ENCODE data around the gene PAPLN. TPM values are rescaled to one million over a fixed set of nuclear protein-coding genes. Genes with fewer than 3 reads are reported as not detected.

The PAPLN gene
- total RNA-seq, 1 experiment from 2014 or later, result not detected

DNA sequence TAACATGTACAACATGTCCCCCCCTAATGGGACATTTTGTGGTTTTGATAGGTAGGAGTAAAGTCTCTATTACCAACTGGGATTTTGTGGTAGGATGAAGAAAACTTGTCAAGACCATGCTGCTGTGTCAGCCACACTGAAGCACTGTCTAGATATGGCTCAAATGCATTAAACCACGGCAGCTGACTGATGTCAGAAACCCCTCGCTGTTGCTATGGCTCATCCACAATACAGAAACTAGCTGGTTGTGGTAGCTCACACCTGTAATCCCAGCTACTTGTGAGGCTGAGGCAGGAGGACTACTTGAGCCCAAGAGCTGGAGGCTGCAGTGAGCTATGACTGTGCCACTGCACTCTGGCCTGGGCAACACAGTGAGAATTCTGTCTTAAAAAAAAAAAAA lies 40.1 kb downstream of the PAPLN start:
- H3K79me2 ChIP-seq (ENCODE audit: low read depth), result no peaks in the 10 kb centered on the region
- POLR2A ChIA-PET (ENCODE audit: unreplicated experiment), result no interaction called here
- intact Hi-C loops (cut with micrococcal nuclease; ENCODE audit: unreplicated experiment), result no loop called here

GRCh38 chr14:73280903-73281302 lies 43.6 kb downstream of the PAPLN start:
- no peaks in the 10 kb centered on the region for H3F3A ChIP-seq (ENCODE audit: insufficient read depth, low read depth)
- H3K79me2 ChIP-seq (ENCODE audit: low read depth), result no peaks in the 10 kb centered on the region
- TF ChIP-seq, protein P1, sequence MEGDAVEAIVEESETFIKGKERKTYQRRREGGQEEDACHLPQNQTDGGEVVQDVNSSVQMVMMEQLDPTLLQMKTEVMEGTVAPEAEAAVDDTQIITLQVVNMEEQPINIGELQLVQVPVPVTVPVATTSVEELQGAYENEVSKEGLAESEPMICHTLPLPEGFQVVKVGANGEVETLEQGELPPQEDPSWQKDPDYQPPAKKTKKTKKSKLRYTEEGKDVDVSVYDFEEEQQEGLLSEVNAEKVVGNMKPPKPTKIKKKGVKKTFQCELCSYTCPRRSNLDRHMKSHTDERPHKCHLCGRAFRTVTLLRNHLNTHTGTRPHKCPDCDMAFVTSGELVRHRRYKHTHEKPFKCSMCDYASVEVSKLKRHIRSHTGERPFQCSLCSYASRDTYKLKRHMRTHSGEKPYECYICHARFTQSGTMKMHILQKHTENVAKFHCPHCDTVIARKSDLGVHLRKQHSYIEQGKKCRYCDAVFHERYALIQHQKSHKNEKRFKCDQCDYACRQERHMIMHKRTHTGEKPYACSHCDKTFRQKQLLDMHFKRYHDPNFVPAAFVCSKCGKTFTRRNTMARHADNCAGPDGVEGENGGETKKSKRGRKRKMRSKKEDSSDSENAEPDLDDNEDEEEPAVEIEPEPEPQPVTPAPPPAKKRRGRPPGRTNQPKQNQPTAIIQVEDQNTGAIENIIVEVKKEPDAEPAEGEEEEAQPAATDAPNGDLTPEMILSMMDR (conservative IDR thresholded peaks at IDR 0.05), result no peak
- TF ChIP-seq EZH2 (IDR thresholded peaks at IDR 0.05; ENCODE audit: low read depth), result no peak
- H3K36me3 ChIP-seq (ENCODE audit: low read depth), result peaks cover 10% of the 10 kb centered on the region
- no peak for DNase-seq
- BruUV-seq (replicated peaks), result no TSS peak
- ChIA-PET POLR2A (ENCODE audit: unreplicated experiment) (no interaction called here), CTCF (no interaction called here)
- H3K27me3 ChIP-seq (ENCODE audit: insufficient read depth, low read depth), result no peaks in the 10 kb centered on the region
- no peak overlapping the region for H3K4me2 ChIP-seq
- H3K4me1 ChIP-seq (replicated peaks; ENCODE audit: insufficient read depth), result no peaks in the 10 kb centered on the region
- H3K4me3 ChIP-seq, result no peak overlapping the region
- no peaks in the 10 kb centered on the region for H3K9me2 ChIP-seq (ENCODE audit: insufficient read depth)
- no peaks in the 10 kb centered on the region for H4K20me1 ChIP-seq (ENCODE audit: insufficient read depth)
- no peak overlapping the region for H2AFZ ChIP-seq
- no peak overlapping the region for H3K27ac ChIP-seq
- no peaks in the 10 kb centered on the region for H3K9me3 ChIP-seq (ENCODE audit: insufficient read depth, low read depth)
- intact Hi-C loops (cut with micrococcal nuclease; ENCODE audit: unreplicated experiment), result loop anchor here (10.0 kb wide), 1 partner anchor 106 kb away; no protein-coding TSS in a partner anchor

More for the DNA sequence above, 40.1 kb downstream of the PAPLN start:
- Histone ChIP-seq H3K27ac (no peak overlapping the region), H3K36me3 (ENCODE audit: low read depth) (peaks cover 4% of the 10 kb centered on the region), H3K9me2 (ENCODE audit: insufficient read depth) (no peaks in the 10 kb centered on the region), H3F3A (ENCODE audit: insufficient read depth, low read depth) (no peaks in the 10 kb centered on the region), H3K4me2 (no peak overlapping the region), H3K4me1 (replicated peaks; ENCODE audit: insufficient read depth) (no peaks in the 10 kb centered on the region), H2AFZ (no peak overlapping the region), H4K20me1 (ENCODE audit: insufficient read depth) (no peaks in the 10 kb centered on the region), H3K4me3 (no peak overlapping the region), H3K9me3 (ENCODE audit: insufficient read depth, low read depth) (no peaks in the 10 kb centered on the region), H3K27me3 (ENCODE audit: insufficient read depth, low read depth) (no peaks in the 10 kb centered on the region)
- no peak for DNase-seq
- CTCF ChIA-PET, result no interaction called here
- BruUV-seq (replicated peaks), result no TSS peak
- TF ChIP-seq EZH2 (IDR thresholded peaks at IDR 0.05; ENCODE audit: low read depth), result no peak
- TF ChIP-seq, protein P1 (conservative IDR thresholded peaks at IDR 0.05), result no peak

- H3K27me3 ChIP-seq (ENCODE audit: insufficient read depth, low read depth), result no peaks in the 10 kb centered on the region
- peaks cover 10% of the 10 kb centered on the region for H3K36me3 ChIP-seq (ENCODE audit: low read depth)
- intact Hi-C loops (cut with micrococcal nuclease; ENCODE audit: unreplicated experiment), result loop anchor here (10.0 kb wide), 1 partner anchor 109 kb away; no protein-coding TSS in a partner anchor
- no peak overlapping the region for H3K27ac ChIP-seq
- H3K9me2 ChIP-seq (ENCODE audit: insufficient read depth), result no peaks in the 10 kb centered on the region
- H3K4me1 ChIP-seq (replicated peaks; ENCODE audit: insufficient read depth), result no peaks in the 10 kb centered on the region
- H4K20me1 ChIP-seq (ENCODE audit: insufficient read depth), result no peaks in the 10 kb centered on the region
- no peak overlapping the region for H3K4me2 ChIP-seq
- H3K79me2 ChIP-seq (ENCODE audit: low read depth), result no peaks in the 10 kb centered on the region
- no peak overlapping the region for H2AFZ ChIP-seq
- no peak for TF ChIP-seq EZH2 (IDR thresholded peaks at IDR 0.05; ENCODE audit: low read depth)
- TF ChIP-seq, protein P1 (conservative IDR thresholded peaks at IDR 0.05), result no peak
- no TSS peak for BruUV-seq (replicated peaks)
- no peaks in the 10 kb centered on the region for H3K9me3 ChIP-seq (ENCODE audit: insufficient read depth, low read depth)
- ChIA-PET CTCF (interaction anchor here (0.6 to 0.8 kb wide), 2 partner anchors 12 to 54 kb away, joined by 3 to 10 read pairs; no protein-coding TSS in a partner anchor), POLR2A (ENCODE audit: unreplicated experiment) (no interaction called here)
- H3F3A ChIP-seq (ENCODE audit: insufficient read depth, low read depth), result no peaks in the 10 kb centered on the region
- no peak overlapping the region for H3K4me3 ChIP-seq
- no peak for DNase-seq
Measured at GRCh38 chr14:73283608-73284379, 46.5 kb downstream of the PAPLN start.

All from PC-9 (cell line).